ENCODE data around the gene MYRFL.
"Not testable (repeated sequence)": the region's sequence is repeated elsewhere in the genome, so short reads cannot be mapped to it uniquely, and the experiment has no call there.

MYRFL gene

DNA sequence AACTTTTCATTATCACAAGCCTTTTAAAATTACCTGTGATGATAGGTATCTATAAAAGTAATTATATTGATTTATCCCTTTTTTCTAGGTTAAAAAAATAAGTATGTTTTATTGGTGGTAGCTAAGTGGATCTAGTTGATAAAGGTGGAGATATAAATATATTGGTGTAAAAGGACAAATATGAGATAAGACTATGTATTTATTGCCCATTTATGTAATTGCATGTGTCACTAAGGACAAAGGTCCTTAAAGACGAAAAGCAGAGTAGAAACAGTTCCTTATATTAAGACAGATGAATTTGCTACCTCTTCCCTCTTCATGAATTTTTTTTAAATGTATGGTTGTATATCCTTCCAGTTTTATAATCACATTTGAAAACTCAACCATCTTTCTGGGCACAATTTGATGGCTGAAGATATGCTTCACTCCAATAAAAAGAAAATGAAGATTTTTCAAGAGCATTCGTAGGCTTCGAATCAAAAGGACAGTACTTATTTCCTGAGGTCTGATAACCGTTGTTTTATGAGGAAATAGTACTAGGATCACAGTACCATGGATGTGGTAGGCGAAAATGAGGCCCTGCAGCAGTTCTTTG lies at the start of gene MYRFL:
TSS of gene MYRFL (plus strand) at position 262 of the 595 bp plus-strand sequence. CDS start at position 553, 291 bp downstream.
- no peak for DNase-seq (ENCODE audit: low spot score)

DNA sequence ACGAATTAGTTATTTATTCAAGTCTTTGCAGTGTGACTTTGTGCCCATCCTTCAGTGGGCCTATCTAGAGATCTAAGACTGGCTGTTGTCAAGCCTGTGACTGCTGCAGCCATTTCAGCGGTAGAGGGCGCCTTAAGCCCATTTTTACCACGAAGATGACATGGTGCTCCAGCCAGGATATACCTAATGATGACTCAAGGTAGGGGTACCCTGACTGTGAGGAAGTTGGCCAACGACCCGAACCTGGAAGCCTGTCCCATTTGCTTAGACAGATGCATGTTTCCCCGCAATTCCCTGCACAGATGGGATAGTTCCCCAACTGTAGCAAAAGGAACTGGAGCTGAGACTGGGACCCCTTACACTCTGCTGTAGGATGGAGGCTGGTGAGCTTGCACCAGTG lies 45.1 kb upstream of the MYRFL start:
- no peak for DNase-seq (ENCODE audit: low spot score)

DNA sequence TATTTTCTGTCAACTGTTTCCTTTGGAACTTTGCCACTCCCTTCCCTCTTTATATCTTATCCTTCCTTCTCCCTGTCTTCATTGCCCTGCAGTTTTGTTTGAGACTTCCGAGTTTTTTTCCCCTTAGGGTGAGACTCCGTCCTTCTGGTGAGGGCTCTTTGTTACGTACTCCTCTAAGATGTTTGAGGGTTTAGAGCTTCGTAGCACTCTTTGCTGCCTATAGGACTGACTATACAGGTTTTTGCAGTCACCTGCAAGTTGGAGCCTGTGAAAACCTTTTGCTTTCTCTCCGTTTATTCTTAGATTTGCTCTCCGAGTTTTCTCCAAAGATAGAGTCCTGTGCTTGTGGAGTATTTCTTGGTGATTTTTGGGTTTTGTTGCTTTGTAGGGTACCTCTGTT lies 41.7 kb upstream of the MYRFL start:
- no peak for DNase-seq (ENCODE audit: low spot score)

DNA sequence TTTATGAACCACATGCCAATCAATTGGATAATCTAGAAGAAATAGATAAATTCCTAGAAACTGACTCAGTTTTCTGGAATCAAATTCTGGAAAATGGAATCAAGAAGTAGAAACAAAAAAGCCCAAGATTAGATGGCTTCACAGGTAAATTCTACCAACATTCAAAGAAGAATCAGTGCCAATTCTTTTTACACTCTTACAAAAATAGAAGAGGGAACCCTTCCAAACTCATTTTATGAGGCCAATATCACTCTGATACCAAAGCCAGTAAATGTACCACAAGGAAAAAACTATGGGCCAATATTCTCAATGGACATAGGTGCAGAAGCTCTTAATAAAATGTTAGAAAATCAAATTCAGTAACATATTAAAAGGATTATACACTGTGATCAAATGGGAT lies 35.7 kb upstream of the MYRFL start:
- no peak for DNase-seq (ENCODE audit: low spot score)

DNA sequence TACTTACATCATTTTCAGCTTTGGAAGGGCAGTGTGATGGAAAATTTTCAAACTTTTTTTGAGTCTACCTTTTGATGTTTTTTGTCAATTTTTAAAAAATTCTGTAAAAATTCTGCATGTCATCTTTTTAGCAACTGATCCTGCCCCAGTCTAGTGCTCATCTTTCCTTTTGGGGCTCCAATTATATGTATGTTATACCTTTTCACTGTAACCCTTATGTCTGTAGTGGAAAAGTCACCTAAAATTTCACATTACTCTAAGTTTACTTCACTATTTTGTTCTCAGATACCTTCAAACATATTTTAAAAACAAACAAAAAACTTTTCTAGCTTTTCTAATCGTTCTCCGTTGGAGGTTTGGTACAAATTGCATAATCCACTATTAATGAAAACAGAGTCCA lies 32.5 kb upstream of the MYRFL start:
- DNase-seq (ENCODE audit: low spot score), result no peak

DNA sequence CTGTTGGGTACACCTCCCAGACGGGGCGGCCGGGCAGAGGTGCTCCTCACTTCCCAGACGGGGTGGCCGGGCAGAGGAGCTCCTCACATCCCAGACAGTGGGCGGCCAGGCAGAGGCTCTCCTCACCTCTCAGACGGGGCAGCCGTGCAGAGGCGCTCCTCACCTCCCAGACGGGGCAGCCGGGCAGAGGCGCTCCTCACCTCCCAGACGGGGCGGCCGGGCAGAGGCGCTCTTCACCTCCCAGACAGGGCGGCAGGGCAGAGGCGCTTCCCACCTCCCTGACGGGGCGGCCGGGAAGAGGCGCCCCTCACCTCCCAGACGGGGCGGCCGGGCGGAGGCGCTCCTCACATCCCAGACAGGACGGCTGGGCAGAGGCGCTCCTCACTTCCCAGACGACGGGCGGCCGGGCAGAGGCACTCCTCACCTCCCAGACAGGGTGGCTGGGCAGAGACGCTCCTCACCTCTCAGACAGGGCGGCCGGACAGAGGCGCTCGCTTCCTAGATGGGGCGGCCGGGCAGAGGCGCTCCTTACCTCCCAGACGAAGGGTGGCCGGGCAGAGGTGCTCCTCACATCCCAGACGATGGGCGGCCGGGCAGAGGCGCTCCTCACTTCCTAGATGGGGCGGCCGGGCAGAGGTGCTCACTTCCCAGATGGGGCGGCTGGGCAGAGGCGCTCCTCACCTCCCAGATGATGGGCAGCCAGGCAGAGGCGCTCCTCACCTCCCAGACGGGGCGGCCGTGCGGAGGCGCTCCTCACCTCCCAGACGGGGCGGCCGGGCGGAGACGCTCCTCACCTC lies 17.7 kb upstream of the MYRFL start:
- DNase-seq (ENCODE audit: low spot score), result not testable (repeated sequence)

DNA sequence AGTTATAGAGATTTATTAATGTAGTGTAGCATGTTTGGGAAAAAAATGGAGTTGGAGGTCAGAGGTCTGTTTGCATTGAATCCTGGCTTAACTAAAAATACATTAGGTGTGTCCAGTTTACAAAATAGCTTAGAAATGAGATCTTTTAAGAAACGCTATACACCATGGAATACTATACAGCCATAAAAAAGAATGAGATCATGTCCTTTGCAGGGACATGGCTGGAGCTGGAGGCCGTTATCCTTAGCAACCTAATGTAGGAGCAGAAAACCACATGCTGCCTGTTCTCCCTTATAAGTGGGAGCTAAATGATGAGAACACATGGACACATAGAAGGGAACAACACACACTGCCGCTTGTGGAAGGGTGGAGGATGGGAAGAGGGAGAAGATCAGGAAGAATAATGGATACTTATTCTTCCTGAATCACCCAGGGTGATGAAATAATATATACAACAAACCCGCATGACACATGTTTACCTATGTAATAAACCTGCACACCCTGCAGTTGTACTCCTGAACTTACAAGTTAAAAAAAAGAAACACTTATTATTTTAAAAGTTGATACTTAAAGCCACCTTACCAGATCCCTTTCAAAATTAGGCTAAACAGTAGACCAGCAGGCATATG lies 14.0 kb upstream of the MYRFL start:
- no peak for DNase-seq (ENCODE audit: low spot score)

DNA sequence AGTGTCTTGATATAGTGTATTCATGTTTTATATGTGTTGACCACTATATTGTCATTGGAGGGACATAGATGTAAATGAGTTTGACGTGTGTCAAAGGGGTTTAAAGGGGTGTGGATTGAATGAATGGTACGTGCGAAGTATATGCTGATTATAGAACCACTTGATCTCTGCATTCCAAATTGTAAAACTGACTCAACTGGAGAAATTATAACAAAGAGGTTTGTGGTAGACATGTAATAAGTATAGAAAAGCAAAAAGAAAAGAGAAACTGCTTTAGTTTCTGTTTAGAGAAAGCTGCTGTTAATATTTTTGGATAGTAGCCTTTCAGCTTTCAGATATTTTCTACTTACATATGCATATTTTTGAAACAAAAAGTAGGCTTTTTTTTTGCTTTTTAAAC lies 8.9 kb upstream of the MYRFL start:
- no peak for DNase-seq (ENCODE audit: low spot score)

DNA sequence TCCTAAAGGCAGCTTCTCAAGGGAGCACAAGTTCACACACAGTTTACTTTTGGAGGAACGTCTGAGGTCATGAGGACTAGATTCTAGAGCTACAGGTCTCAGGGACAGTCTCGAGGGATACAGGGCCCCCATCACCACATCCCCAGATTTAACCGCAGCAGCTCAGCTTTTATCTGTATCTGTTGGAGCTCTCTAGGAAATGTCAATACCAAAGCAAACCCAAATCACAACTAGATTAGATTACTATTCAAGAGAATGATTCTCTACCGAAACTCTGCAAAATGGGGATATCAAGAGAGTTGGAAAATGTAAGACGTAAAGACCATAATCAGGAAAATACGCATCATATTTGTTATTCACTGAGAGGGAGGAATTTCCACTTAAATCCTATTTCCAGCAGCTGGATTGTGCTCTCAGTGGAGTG lies 4.0 kb upstream of the MYRFL start:
- no peak for DNase-seq (ENCODE audit: low spot score)

DNA sequence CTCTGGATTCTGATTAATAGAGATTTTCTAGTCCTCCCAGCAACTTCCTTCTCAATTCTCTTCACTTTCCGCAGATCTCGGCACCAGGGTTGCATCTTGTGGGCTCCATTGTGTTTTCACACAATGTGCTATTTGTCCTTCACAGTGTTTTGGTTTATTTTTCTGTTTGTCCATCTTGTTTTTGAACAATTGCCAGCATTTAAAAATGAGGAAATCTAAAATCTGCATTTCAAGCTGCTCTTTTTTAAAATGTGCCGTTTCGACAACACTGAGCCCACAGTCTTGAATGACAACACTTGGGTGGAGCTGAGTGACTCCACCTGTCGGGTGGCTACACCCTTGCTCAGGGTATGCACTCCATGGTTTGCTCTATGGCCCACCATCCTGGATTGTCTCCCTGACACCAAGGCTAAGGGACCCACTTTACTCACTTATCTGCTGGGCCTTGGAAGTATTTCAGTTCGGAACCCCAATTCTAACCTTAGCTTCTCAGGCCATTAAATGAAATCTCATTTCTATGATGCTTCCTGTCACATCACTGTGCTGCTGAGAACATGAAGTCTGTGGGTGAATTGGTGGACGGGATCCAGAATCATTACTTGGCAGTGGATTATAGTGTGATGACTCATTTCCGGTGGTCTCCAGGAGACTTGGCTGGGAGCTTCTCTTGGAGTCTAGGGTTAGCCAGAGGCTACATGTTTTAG lies 3.4 kb upstream of the MYRFL start:
- no peak for DNase-seq (ENCODE audit: low spot score)

DNA sequence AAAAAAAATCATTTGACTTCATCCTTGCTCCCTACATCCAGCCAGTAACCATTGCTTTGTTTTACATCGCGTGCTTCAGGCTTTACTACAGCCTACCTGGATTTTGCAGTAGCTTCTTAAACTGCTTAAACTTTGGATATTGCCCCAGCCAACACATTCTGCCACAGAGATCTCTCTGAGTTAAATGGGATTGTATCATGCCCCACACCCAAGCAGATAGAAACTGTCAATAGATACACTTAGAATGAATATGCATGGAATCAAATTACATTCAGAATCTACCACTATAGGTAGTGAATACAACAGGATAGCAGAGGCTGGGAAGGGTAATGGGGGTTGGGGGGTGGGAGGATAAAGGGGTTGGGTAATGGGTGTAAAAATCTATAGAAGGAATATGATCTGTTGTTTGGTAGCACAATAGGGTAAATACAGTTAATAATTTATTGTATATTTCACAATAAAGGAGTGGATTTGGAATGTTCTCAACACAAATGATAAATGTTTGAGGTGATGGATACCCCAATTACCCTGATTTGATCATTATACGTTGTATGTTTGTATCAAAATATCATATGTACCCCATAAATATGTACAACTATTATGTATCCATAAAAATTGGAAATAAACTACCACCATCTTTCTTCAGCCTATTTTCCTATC lies 2.7 kb upstream of the MYRFL start:
- no peak for DNase-seq (ENCODE audit: low spot score)

DNA sequence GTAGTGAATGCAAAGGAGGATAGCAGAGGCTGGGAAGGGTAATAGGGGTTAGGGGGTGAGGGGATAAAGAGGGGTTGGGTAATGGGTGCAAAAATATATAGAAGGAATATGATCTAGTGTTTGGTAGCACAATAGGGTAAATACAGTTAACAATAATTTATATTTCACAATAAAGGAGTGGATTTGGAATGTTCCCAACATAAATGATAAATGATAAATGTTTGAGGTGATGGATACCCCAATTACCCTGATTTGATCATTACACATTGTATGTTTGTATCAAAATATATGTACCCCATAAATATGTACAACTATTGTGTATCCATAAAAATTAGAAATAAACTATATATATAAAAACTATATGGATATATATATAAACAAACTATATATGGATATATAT lies 999 bp upstream of the MYRFL start:
- no peak for DNase-seq (ENCODE audit: low spot score)

DNA sequence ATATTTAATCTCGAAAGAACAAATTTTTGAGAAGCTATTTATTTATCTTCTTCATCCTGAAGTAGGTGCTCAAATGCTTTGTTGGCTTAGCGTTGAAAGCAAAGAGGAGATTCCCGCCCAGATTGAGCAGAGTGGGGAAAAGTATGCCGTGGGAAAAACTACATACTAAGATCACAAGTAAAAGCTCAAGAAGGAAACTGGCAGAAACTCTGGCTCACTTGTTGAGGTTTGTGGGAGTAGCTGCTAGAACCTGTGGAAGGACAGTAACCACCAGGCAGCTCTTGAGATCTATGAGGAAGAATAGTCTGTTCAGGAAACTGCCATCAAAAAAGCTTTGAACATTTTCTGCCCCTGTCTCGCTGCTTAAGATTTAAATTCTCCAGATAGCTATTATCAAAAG lies 3.9 kb downstream of the MYRFL start:
- DNase-seq (ENCODE audit: low spot score), result no peak

DNA sequence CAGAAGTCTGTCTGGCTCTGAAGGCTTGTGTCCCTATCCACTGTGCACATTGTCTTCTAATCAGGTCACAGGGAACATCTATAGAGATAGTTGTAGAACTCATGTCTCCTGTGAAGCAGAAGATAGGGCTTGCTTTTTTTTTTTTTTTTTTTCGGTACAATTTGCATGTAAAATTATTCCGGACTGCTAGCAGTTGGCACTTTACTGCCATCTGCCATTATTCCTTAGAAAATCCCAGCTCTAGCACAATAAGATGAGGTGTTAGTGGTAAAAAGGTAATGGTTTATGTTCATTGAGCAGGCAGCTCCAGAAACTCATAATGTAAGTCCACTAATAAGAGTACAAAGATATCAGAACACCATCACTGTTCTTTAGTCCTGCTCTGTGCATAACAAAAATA lies 8.7 kb downstream of the MYRFL start:
- no peak for DNase-seq (ENCODE audit: low spot score)

DNA sequence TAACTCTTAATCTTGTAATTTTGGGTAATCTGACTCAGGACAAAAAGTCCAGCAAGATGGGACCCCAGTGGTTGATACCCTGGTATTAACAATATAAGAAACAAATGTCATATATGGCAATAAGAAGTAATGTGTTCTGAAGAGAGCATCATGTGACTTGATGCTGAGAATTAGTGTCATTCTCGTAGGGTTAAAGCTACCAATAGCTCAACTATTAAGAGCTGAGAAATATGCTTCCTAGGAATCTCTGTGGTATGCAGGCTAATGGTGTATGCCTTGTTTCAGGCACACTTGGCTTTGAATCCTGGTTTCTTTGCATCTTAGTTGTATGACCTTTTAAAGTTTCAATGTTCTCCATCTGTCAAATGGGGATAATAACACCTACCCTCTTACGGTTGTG lies 9.1 kb downstream of the MYRFL start:
- no peak for DNase-seq (ENCODE audit: low spot score)

DNA sequence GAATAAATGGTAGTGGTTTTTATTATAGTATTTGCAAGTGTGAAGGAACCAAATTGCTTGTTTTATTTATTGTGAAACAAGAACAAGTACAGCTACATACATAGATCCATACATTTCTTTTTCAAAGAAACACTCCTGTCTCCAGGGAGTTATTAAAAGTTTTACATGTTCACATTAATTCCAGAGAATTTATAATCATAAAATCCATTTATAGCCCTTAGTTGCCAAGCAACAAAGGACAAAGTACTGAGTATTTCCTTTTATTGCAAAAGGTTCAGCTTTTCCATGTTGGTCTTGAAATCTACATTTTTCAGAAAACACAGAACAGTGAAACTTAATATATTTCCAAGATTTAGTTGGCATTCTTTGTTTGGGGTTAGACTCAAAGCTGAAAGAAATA lies 9.5 kb downstream of the MYRFL start:
- DNase-seq (ENCODE audit: low spot score), result no peak

DNA sequence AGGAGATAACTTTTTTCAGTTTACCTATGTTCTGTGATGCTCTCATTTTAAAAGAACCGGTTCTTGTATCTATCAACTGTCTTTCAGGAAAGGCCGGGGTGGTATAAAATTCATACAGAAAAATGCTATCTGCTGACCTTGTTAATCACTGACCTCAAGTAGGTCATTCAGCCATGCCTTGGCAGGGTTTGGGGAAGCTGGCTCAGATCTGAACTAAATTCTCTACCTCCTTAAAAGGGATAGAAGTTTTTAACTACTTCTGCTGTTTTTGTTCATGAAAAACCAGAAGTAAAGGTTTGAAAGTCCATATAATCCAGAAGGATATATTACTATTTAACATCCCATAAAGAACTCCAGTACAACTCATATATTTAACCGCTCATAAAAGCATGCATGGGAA lies 10.1 kb downstream of the MYRFL start:
- DNase-seq (ENCODE audit: low spot score), result no peak

DNA sequence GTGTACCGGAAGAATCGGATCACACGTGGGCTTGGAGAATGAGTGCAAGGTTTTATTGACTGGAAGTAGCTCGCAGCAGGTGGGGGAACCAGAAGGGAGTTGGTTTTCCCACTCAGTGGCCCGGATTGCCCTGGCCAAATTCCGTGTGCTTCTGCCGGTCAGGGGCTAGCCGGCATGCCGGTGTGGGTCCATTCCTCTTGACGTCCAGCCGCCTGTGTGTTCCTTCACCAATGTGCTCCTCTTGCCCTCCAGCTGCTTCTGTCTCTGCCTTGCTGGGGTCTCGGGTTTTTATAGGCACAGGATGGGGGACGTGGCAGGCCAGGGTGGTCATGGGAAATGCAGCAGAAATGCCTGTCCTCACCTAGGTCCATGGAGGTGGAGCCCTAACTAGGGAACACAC lies 11.0 kb downstream of the MYRFL start:
- DNase-seq (ENCODE audit: low spot score), result no peak

DNA sequence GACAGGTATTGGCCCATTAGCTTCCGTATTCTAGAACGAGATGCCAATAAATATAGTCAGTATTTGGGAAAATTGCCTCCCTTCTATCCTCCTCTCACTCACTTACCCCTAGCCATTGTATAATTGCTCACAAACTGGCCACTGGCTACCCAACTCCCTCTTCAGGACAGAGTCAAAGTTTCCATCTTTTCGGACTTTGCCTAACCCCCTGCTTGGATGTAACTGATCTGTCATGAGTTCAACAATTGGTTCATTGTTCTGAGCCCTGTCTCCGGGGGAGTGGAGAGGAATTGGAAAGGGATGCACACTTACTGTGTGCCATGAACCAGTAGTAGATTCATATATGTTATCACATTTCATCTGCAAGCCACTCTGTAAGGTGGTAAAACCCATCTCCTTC lies 12.2 kb downstream of the MYRFL start:
- DNase-seq (ENCODE audit: low spot score), result no peak

DNA sequence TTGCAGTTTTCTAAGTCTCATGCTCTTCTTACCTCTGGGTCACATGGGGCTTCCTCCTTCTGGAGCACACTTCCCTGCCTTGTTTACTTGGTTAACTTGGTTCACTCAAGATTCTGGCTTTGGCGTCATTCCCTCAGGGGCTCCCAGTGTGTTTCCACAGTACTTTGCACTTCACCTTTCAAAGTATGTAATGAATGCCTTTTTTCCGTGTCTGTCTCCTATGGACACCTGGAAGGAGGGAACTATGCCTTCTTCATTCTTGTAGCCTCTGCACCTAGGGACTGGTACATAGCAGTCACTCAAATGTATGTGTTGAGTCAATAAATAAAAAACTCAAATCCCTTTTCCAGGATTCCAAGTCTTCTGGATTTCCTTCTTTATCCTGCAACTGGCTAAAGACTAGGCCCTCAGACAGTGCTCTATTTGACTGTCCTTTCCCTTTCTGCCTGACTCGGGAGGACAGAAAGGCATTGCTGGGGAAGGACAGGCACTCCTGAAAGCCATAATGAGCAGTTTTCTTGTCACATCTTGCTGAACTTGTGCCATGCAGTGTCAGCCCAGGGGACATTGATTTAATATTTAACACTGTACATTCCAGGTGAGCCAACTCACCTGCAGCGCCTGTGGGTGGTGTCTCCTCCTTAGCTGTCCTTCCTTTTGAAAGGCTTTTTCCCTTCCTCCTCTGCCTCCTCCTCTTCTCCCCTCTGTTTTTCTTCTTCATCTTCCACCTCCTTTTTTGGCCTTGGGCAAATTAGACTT lies 12.8 kb downstream of the MYRFL start:
- DNase-seq (ENCODE audit: low spot score), result no peak

DNA sequence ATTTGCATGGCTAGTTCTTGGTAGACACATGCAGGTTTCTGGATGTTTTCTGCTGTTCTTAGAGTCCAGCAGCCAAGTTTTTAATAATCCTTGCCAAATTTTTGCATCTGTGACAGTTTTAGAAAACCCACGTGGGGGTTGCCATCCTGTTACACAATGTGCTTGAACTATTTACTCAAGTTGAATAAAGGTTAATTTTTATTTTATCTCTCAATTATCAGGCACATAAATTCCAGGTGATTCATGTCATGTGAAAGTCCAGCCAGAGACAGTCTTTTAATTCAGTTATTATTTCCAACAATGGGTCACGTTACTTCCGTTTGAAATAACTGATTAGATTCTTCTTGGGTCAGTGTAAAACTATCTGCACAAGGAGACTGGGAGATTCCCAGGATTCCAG lies 15.7 kb downstream of the MYRFL start:
- no peak for DNase-seq (ENCODE audit: low spot score)

DNA sequence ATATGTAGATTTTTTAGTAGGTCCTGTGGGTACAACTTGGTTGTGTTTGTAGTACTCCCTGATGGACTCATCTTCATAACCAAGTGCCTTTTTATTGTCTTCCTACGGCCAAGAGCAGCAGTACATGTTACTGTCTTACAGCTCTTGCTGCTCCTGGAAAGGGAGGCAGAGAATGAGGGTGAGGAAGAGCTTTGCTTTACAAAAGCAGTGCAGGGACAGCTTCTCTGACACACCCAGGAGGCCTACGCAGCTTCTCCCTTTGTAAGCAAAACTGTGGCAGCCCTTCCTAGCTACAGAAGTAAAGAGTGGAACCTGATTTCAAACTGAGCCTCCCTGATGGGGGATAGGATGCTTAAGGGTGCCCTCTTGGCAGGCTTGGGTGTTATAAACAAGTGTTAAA lies 18.6 kb downstream of the MYRFL start:
- DNase-seq (ENCODE audit: low spot score), result no peak
